ENCODE data around the gene TNRC6B.

GRCh38 chr22:40239345-40239683 lies 61.6 kb downstream of the TNRC6B start:
- TF ChIP-seq CTCF (conservative IDR thresholded peaks at IDR 0.05 in 1 of 2, IDR thresholded peaks at IDR 0.05 in 1 of 2; ENCODE audit: extremely low read depth in 1 of 2, insufficient read depth in 1 of 2, low read depth in 1 of 2, low read length in 2 of 2): no peak
- TF ChIP-seq EZH2 (IDR thresholded peaks at IDR 0.05; ENCODE audit: borderline replicate concordance, low read length): no peak

Data from mammary epithelial cell (primary cell).